Measurements from ENCODE around the gene INMT.
"Not testable (repeated sequence)": the region's sequence is repeated elsewhere in the genome, so short reads cannot be mapped to it uniquely, and the experiment has no call there.

Gene INMT

DNA sequence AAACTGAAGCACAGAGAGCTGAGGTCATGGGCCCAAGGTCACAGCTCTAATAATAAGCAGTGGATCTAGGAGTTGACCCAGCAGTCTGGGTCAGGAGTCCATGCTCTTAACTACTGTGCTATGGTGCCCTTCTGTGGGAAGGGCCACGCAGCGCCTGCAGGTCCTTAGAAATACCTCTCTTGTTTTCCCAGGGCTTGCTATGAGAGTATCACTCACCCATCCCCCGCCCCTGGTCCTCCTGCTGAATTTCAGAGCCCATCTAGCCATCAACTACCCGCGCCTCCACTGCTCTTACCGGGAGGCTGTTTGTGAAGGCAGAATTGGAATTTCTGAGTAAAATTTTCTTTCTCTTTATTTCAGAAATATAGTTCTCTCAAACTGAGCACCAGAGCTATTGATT lies 42.4 kb upstream of the INMT start:
- no peak for DNase-seq (ENCODE audit: extremely low spot score)
- TF ChIP-seq CTBP1 (IDR thresholded peaks at IDR 0.05; ENCODE audit: borderline replicate concordance) (no peak), ZNF384 (IDR thresholded peaks at IDR 0.05) (no peak), FOXK2 (IDR thresholded peaks at IDR 0.05) (no peak), LEF1 (IDR thresholded peaks at IDR 0.05; ENCODE audit: borderline replicate concordance) (no peak), FOXM1 (IDR thresholded peaks at IDR 0.05; ENCODE audit: borderline replicate concordance) (no peak), HDGF (IDR thresholded peaks at IDR 0.05; ENCODE audit: borderline replicate concordance) (no peak), ARNT (IDR thresholded peaks at IDR 0.05) (no peak), NFRKB (IDR thresholded peaks at IDR 0.05) (no peak), FOXA1 (IDR thresholded peaks at IDR 0.05) (no peak), L3MBTL2 (conservative IDR thresholded peaks at IDR 0.05) (no peak), TARDBP (IDR thresholded peaks at IDR 0.05) (no peak), SP1 (IDR thresholded peaks at IDR 0.05) (no peak), SUZ12 (IDR thresholded peaks at IDR 0.05) (no peak)
- TF ChIP-seq, protein P1, sequence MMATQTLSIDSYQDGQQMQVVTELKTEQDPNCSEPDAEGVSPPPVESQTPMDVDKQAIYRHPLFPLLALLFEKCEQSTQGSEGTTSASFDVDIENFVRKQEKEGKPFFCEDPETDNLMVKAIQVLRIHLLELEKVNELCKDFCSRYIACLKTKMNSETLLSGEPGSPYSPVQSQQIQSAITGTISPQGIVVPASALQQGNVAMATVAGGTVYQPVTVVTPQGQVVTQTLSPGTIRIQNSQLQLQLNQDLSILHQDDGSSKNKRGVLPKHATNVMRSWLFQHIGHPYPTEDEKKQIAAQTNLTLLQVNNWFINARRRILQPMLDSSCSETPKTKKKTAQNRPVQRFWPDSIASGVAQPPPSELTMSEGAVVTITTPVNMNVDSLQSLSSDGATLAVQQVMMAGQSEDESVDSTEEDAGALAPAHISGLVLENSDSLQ (IDR thresholded peaks at IDR 0.05), result no peak
- ChIA-PET CTCF (interaction anchor here (0.8 kb wide), 1 partner anchor 13 kb away, joined by 6 read pairs; no protein-coding TSS in a partner anchor), POLR2A (interaction anchor here (1.1 kb wide), 1 partner anchor 25 kb away, joined by 3 read pairs; no protein-coding TSS in a partner anchor)

DNA sequence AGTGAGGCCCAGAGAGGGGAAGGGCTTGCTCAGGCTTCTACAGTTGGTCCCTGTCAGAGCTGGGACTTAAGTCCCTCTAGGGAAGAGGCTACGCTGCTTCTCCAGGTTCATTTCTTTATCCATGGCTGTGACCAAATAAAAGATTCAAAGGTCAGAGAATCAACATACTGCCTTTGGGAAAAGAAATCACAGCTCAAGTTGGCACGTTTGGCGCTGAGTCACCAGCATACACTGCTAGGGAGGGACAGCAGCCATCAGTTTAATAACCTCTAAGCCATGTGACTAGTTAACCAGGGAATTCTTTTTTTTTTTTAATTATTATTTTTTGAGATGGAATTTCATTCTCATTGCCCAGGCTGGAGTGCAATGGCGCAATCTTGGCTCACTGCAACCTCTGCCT lies 41.3 kb upstream of the INMT start:
- ChIA-PET POLR2A (interaction anchor here (1.1 kb wide), 1 partner anchor 24 kb away, joined by 3 read pairs; no protein-coding TSS in a partner anchor), CTCF (no interaction called here)
- DNase-seq (ENCODE audit: extremely low spot score), result no peak
- no peak for TF ChIP-seq FOXK2 (IDR thresholded peaks at IDR 0.05)
- TF ChIP-seq L3MBTL2 (conservative IDR thresholded peaks at IDR 0.05), result no peak
- TF ChIP-seq, protein P1 (IDR thresholded peaks at IDR 0.05), result no peak
- no peak for TF ChIP-seq BHLHE40 (IDR thresholded peaks at IDR 0.05; ENCODE audit: borderline replicate concordance)
- TF ChIP-seq CTBP1 (IDR thresholded peaks at IDR 0.05; ENCODE audit: borderline replicate concordance), result no peak
- no peak for TF ChIP-seq ELF4 (IDR thresholded peaks at IDR 0.05)
- no peak for TF ChIP-seq HDGF (IDR thresholded peaks at IDR 0.05; ENCODE audit: borderline replicate concordance)
- TF ChIP-seq FOXA1 (IDR thresholded peaks at IDR 0.05), result no peak
- no peak for TF ChIP-seq NFRKB (IDR thresholded peaks at IDR 0.05)
- TF ChIP-seq SP1 (IDR thresholded peaks at IDR 0.05), result no peak

DNA sequence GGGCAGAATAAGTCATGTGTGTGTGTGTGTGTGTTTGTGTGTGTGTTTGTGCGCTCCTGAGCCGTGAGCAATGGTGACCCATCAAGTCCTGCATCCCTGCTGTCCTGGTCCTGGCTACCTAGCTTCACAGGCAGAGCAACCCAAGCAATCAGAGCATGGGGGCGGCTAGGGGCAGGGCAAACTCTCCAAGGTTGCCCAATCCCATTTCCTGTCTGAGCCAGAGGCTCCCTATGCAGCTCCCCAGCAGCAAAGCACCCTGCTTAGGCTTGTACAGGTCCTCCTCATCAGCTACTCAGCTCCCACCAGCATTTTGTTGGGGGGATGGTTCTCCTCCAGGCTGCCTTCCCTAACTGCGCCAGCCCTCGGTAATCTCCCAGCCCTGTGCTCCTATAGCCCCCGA lies 38.5 kb upstream of the INMT start:
- POLR2A ChIA-PET, result no interaction called here
- no peak for DNase-seq (ENCODE audit: extremely low spot score)
- CTCF ChIA-PET, result no interaction called here
- TF ChIP-seq ARNT (IDR thresholded peaks at IDR 0.05) (no peak), FOXA1 (IDR thresholded peaks at IDR 0.05) (no peak), L3MBTL2 (conservative IDR thresholded peaks at IDR 0.05) (no peak), SUZ12 (IDR thresholded peaks at IDR 0.05) (no peak), NFRKB (IDR thresholded peaks at IDR 0.05) (no peak), SP1 (IDR thresholded peaks at IDR 0.05) (no peak), FOXM1 (IDR thresholded peaks at IDR 0.05; ENCODE audit: borderline replicate concordance) (no peak), TARDBP (IDR thresholded peaks at IDR 0.05) (no peak), FOXK2 (IDR thresholded peaks at IDR 0.05) (no peak), ZNF384 (IDR thresholded peaks at IDR 0.05) (no peak), ELF4 (IDR thresholded peaks at IDR 0.05) (no peak), HDGF (IDR thresholded peaks at IDR 0.05; ENCODE audit: borderline replicate concordance) (no peak), CTBP1 (IDR thresholded peaks at IDR 0.05; ENCODE audit: borderline replicate concordance) (no peak), BHLHE40 (IDR thresholded peaks at IDR 0.05; ENCODE audit: borderline replicate concordance) (no peak), LEF1 (IDR thresholded peaks at IDR 0.05; ENCODE audit: borderline replicate concordance) (no peak)
- TF ChIP-seq, protein P1 (IDR thresholded peaks at IDR 0.05), result no peak

DNA sequence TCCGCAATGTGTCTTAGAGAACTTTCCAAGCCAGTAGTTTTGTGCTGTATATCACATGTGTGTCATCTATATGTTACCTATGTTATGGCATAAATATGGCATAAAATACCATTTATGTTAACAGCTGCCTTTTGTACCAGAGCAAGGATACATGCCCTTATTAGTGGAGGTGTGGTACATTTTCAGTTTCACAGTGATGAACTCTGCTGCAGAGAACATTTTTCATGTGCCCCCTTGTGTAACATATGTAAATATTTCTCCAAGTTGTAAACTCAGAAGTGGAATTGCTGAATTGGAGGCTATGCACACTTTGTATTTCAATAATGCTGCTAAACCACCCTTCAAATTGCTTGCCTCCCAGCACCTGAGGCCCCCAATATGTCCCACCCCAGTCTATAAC lies 37.8 kb upstream of the INMT start:
- TF ChIP-seq ARNT (IDR thresholded peaks at IDR 0.05), result no peak
- no peak for TF ChIP-seq FOXK2 (IDR thresholded peaks at IDR 0.05)
- TF ChIP-seq HDGF (IDR thresholded peaks at IDR 0.05; ENCODE audit: borderline replicate concordance), result no peak
- TF ChIP-seq ZNF384 (IDR thresholded peaks at IDR 0.05), result no peak
- TF ChIP-seq L3MBTL2 (conservative IDR thresholded peaks at IDR 0.05), result no peak
- TF ChIP-seq TARDBP (IDR thresholded peaks at IDR 0.05), result no peak
- no peak for TF ChIP-seq SUZ12 (IDR thresholded peaks at IDR 0.05)
- ChIA-PET POLR2A (no interaction called here), CTCF (no interaction called here)
- DNase-seq (ENCODE audit: extremely low spot score), result no peak

DNA sequence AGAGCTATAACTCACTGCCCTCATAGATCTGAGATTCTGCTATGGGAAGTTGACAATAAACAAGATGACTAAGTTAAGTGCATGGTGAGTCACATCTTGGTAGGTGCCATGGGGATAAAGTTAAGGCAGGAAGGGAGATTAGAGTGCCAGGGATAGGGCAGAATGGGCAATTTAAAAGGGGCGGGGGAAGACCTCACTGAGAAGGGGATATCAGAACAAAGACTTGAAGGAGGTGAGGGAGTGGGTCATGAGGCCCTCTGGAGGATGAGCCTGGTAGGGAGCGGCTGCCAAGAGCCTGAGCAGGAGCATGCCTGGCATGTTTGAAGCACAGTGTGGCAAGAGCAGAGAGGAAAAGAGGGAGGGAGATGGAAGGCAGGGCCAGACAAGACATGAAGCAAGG lies 34.8 kb upstream of the INMT start:
- CTCF ChIA-PET, result no interaction called here
- POLR2A ChIA-PET, result no interaction called here
- TF ChIP-seq CTBP1 (IDR thresholded peaks at IDR 0.05; ENCODE audit: borderline replicate concordance) (no peak), FOXK2 (IDR thresholded peaks at IDR 0.05) (no peak), HDGF (IDR thresholded peaks at IDR 0.05; ENCODE audit: borderline replicate concordance) (no peak), LEF1 (IDR thresholded peaks at IDR 0.05; ENCODE audit: borderline replicate concordance) (no peak), SUZ12 (IDR thresholded peaks at IDR 0.05) (no peak), FOXM1 (IDR thresholded peaks at IDR 0.05; ENCODE audit: borderline replicate concordance) (no peak)
- TF ChIP-seq, protein P1 (IDR thresholded peaks at IDR 0.05), result no peak
- no peak for DNase-seq (ENCODE audit: extremely low spot score)

GRCh38 chr7:30719434-30719833 lies 32.5 kb upstream of the INMT start:
- POLR2A ChIA-PET; CTCF ChIA-PET; DNase-seq (ENCODE audit: extremely low spot score): not testable (repeated sequence)
